Measurements from ENCODE around the gene TUBB4A.

Gene TUBB4A

GRCh38 chr19:6494438-6495036 is 7.6 kb downstream of the TUBB4A start:
- no peak for DNase-seq (ENCODE audit: low spot score)

GRCh38 chr19:6491802-6492592 is 10.1 kb downstream of the TUBB4A start:
- DNase-seq (ENCODE audit: low spot score) = no peak

- DNase-seq (ENCODE audit: low spot score) = no peak
Observed at GRCh38 chr19:6490134-6490533, 12.0 kb downstream of the TUBB4A start.

GRCh38 chr19:6489278-6490061 is 12.6 kb downstream of the TUBB4A start:
- peak; percentile 34 for DNase-seq (ENCODE audit: low spot score)

- no peak for DNase-seq (ENCODE audit: low spot score)
Observed at GRCh38 chr19:6484831-6485230, 17.3 kb downstream of the TUBB4A start.

- no peak for DNase-seq (ENCODE audit: low spot score)
Observed at GRCh38 chr19:6484230-6484629, 17.9 kb downstream of the TUBB4A start.

GRCh38 chr19:6483235-6483634 is 18.9 kb downstream of the TUBB4A start:
- no peak for DNase-seq (ENCODE audit: low spot score)

GRCh38 chr19:6482343-6482686 is 19.8 kb downstream of the TUBB4A start:
- DNase-seq (ENCODE audit: low spot score) = no peak

- peak; percentile 65 for DNase-seq (ENCODE audit: low spot score)
Observed at GRCh38 chr19:6481541-6482342, 20.4 kb downstream of the TUBB4A start, which contains the start of gene DENND1C. TSS of gene DENND1C (minus strand) at chr19:6481787. CDS start at chr19:6481695, 92 bp downstream.

GRCh38 chr19:6480848-6481415 is 21.2 kb downstream of the TUBB4A start:
- DNase-seq (ENCODE audit: low spot score) = no peak

GRCh38 chr19:6479836-6480398 is 22.2 kb downstream of the TUBB4A start:
- no peak for DNase-seq (ENCODE audit: low spot score)

GRCh38 chr19:6478815-6479214 is 23.3 kb downstream of the TUBB4A start:
- no peak for DNase-seq (ENCODE audit: low spot score)

GRCh38 chr19:6476896-6477431 is 25.1 kb downstream of the TUBB4A start:
- no peak for DNase-seq (ENCODE audit: low spot score)

- peak; percentile 34 for DNase-seq (ENCODE audit: low spot score)
Observed at GRCh38 chr19:6476155-6476895, 25.8 kb downstream of the TUBB4A start.

- no peak for DNase-seq (ENCODE audit: low spot score)
Observed at GRCh38 chr19:6475321-6476108, 26.6 kb downstream of the TUBB4A start.

- DNase-seq (ENCODE audit: low spot score) = no peak
Observed at GRCh38 chr19:6473647-6474046, 28.5 kb downstream of the TUBB4A start.

- DNase-seq (ENCODE audit: low spot score) = no peak
Observed at GRCh38 chr19:6472713-6473112, 29.4 kb downstream of the TUBB4A start.

GRCh38 chr19:6471076-6471475 is 31.0 kb downstream of the TUBB4A start:
- no peak for DNase-seq (ENCODE audit: low spot score)

GRCh38 chr19:6470173-6470572 is 31.9 kb downstream of the TUBB4A start:
- no peak for DNase-seq (ENCODE audit: low spot score)

- no peak for DNase-seq (ENCODE audit: low spot score)
Observed at GRCh38 chr19:6467384-6467783, 34.7 kb downstream of the TUBB4A start.
